ENCODE results near the gene SH3GL2.
"Not testable (repeated sequence)": the region's sequence is repeated elsewhere in the genome, so short reads cannot be mapped to it uniquely, and the experiment has no call there.

SH3GL2 gene

DNA sequence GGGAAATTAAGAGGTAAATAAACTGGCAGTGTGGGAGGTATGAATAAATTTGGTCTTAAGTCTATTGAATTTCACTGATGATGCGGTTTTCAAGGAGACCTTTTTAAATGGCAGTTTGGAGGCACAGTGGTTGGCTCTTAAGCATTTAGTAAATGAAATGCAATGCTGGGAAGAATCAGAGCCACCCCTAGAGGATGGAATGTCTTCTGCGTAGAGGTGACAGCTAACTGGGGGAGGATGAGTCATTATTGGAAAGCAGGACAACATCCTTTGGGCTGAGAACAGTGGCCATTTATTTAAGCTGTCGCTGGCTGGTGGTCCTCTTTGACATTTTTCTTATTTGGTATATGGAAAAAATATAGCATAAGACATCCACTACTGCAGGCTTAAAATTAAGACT, 163.2 kb downstream of the SH3GL2 start:
- DNase-seq (ENCODE audit: low read depth in 2 of 3, low spot score in 2 of 3), result no peak

DNA sequence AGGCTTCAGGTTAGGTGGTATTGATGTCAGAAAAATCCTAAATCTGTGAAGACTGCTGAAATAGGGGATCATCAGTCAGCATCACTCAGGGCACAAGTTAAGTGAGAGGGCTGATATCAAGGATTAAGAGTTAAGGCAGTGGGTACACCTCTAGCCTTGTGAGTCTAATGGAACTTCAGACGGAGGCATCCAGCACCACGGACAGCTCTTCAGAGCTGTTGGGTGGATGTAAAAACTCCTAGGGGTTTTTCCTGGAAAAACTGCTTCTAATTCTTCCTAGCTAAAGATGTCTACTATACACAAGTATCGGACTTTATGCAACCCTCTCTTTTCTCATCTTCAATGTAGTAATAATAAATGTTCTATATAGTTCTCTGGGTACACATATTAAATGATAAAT, 165.9 kb downstream of the SH3GL2 start:
- DNase-seq (ENCODE audit: low read depth in 2 of 3, low spot score in 2 of 3), result no peak

DNA sequence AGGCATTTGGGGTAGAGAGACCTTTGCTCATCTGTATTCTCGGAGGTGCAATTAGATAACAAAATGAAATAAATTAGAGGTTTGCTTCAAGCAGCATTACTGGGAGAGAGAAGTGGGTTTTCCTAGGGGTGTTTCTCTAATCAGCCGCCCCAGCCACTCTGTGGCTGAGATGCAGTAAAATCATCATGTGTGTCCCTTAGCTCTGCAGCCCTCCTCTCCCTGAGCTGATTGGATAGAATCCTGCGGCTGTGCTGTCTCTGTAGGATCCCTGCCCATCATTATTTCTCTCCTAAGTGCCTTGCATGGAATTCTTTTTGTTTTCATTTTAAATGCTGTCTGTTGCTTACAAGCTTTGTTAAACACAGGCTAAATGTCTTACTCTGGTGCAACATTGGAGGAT, 171.4 kb downstream of the SH3GL2 start:
- DNase-seq (ENCODE audit: low read depth in 2 of 3, low spot score in 2 of 3), result no peak

DNA sequence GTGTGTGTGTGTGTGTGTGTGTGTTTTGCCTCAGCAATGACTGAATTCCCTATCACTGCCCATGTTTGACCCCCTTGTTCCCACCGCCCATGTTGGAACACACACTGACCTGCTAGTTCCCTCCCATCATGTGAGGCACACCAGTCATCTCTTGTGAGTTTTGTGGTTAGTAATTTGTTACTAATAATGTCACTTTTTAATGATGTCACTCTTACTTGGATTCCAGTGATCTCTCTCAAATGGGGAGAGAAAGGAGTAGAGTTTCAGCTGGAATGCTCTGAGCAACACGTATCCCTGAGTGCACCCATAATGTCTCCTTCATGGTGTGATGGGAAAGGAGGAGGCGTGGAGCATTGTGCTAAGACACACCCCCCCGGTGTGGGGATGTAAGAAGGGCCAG, 172.6 kb downstream of the SH3GL2 start:
- no peak for DNase-seq (ENCODE audit: low read depth in 2 of 3, low spot score in 2 of 3)

DNA sequence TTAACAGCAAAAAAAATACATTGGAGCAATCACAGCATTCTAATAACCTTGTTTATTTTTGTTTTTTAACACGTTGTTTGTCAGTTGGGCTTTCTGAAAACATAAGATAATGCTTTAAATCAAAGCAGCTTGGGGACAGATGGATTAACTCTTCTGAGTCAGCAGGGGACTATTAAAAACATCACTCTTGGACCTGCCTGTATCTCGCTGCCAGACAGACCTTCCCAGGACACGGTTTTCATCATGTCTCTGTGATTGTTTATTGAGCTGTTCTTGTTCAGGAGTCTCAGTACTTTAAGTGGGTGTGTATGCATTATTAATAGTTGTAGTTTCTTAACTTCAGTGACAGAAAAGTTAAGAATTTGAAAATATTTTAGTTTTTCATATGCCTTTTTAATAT, 173.2 kb downstream of the SH3GL2 start:
- DNase-seq (ENCODE audit: low read depth in 2 of 3, low spot score in 2 of 3), result no peak

DNA sequence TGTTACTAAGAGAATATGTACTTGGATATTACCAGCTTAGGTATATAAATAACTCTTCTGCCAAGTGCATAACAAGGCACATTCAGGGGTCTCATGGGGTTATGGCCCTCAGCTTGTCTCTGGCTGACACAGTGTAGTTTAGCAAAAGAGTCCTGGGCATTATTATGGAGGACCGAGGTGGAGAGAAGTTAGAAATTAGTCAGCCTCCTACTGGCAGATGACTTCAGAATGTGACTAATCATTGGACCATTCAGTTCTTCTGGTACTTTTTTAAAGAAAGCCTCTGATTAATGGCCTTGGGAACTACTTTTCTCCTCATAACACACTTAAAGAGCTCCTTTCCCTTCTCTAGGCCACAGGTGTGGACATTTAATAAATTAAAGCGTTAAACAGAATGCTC, 178.9 kb downstream of the SH3GL2 start:
- no peak for DNase-seq (ENCODE audit: low read depth in 2 of 3, low spot score in 2 of 3)

DNA sequence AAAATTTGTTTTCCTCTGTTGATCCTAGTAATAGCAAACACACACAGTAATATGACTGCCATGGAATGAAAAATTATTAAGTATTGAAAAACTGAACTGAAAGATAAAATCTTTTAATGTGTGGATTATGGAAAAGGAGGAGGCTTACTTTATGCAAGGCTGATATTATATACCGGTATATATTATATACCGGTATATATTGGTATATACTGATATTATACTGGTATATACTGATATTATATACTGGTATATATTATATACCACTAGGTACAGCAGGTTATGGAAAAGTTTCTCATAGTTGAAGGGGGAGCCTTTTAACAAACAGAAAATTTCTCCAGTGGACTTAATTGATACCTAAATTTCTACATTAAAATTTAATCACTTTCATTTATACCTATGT, 181.4 kb downstream of the SH3GL2 start:
- DNase-seq (ENCODE audit: low read depth in 2 of 3, low spot score in 2 of 3), result no peak

DNA sequence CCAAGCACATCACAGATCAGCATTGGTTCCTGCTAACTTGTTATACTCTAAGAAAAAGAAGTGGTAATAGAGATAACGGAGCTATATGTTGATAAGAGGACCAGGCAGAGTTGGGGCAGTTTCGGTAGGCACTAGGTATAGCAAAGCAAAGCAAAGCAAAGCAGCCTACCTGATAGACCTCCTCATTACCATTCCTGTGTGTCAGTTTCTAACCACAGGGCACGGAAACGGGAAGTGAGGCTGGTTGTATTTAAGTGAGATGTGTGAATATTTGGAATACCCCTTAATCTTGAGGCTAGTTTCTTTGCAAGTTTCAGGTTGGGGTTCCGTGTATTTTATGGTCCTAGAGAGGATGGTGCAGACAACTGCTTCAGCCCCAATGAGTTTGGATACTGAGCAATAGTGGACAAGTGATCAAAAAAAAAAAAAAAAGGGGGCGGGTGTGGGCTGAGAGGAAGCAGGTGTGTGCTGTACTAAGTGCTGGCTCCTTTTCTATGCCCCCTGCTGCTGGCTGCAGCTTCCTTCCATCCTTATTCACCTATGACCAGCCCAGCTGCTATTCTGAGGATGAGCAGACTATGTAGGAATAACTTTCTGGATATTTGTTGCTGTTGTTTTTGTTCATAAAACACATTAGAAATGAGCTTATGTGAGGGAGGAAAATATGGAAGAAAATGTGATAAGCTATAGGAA, 183.3 kb downstream of the SH3GL2 start:
- no peak for DNase-seq (ENCODE audit: low read depth in 2 of 3, low spot score in 2 of 3)

DNA sequence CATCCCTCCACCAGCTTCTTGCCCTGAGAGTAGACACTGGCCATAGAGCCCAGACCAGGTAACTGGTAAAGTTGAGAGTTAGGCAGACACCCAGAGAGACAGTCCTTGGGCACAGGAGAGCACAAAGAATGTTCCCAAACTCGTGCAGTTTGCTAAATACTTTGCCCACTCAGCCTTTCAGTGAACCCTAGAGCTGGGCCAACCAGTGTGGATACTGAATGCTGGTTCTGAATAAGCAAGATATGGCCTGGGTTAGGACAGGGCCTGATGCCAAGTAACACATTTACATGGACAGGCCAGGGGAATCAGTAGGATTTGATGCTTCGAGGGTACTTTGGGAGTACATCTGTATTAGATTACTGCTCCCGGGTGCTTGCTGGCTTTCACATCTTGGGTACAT, 185.4 kb downstream of the SH3GL2 start:
- DNase-seq (ENCODE audit: low read depth in 2 of 3, low spot score in 2 of 3), result no peak

DNA sequence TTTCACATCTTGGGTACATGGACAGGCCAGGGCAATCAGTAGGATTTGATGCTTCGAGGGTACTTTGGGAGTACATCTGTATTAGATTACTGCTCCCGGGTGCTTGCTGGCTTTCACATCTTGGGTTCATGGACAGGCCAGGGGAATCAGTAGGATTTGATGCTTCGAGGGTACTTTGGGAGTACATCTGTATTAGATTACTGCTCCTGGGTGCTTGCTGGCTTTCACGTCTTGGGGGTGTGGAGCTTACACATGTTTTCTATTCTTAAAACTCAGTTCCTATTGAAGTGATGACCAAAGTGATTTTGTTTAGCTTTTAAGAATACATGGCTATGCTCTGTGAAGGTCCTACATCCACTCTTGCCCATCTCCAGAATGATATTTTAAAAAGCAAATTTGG, 186.3 kb downstream of the SH3GL2 start:
- not testable (repeated sequence) for DNase-seq (ENCODE audit: low read depth in 2 of 3, low spot score in 2 of 3)

DNA sequence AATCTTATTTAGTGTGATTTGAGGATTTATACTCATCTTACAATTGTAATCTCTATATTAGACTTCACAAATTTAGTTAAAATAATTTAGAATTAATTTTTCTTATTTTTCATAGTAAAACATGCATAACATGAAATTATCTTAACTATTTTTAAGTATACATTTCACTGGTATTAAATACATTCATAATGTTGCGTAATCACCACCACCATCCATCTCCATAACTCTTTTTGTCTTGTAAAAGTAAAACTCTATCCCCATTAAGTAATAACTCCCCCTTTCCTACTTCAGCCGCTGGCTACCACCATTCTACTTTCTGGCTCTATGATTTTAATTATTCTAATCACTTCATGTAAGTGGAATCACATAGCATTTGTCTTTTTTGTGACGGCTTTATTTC, 193.4 kb downstream of the SH3GL2 start:
- no peak for DNase-seq (ENCODE audit: low read depth in 2 of 3, low spot score in 2 of 3)

DNA sequence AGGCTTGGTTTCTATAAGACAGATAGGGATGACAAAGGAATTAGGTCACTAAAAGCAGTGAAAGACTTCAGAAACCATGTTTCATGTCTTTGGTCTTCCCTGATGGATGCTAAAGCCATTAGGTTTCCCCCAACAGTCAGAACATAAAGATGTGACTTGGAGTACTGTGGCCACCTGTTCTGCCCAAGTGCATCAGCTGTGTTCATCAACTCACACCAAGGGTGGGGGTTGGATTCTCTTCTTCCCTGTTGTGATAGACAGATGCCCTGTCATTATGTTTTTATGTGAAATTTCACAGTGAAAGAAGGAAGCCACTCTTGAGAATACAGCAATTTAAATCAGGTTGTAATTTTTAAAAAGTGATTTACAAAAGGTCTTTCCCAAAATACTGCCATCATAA, 196.8 kb downstream of the SH3GL2 start:
- no peak for DNase-seq (ENCODE audit: low read depth in 2 of 3, low spot score in 2 of 3)

DNA sequence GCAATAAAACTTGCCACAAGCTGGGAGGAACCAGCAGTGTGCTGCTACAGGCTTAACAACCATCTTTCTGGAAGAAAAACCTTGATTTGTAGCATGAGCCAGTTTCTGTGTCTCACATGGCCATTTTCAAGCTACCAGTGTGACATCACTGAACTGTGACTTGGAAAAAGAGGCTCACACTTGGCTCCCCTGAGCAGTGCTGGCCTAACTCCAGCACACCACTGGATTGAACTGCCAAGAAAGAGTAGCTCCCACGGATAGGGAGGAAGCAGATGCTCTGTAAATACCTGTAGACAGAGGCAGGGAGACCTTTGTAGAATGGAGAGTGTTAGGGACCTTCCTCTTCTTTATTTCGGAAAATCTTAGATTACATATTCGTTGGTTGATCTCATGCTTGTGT, 197.9 kb downstream of the SH3GL2 start:
- DNase-seq (ENCODE audit: low read depth in 2 of 3, low spot score in 2 of 3), result no peak

DNA sequence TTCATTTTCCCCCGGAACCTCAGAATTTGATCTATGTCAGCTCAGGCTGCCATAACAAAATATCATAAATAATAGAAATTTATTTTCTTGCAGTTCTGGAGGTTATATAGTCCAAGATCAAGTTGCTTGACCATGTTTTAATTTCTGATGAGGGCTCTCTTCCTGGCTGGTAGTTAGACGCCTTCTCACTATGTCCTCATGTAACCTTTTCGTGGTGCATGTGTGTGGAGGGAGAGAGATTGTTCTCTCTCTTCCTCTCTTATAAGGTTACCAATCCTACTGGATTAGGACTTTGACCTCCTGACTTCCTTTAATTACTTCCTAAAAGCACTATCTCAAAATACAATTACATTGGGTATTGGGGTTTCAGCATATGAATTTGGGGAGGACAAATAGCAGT, 198.6 kb downstream of the SH3GL2 start:
- DNase-seq (ENCODE audit: low read depth in 2 of 3, low spot score in 2 of 3), result no peak

DNA sequence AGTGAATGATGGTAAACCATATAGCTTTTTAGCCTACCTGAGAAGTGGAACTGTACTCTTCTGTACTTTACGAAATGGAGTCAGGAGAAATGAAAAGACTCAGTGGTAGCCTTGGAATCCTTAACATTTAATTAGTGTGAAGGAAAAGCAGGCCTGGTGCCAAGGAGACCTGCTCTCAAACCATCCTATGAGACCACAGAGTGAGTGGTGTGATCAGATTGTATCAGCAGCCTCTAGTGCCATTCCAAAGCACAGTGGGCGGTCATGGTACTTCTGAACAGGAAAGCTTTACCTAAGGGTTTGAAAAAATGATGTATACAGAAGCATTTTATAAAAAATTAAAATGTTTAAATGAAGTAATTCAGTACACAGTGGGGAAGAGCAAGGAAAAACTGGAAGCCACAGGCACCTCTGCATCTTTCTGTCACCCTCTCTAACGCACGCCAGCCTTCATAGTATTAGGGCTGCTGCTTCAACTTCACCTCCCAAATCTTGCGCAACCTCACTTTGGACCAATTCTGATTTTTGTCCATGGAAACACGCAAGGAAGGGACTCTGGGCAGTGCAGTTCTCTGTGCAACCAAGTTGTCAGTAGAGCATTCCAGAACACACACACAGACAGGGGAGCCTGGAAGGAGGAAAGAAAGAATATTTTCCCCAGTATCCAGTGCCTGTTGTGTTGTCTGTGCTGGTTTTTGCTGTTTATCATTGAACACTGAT, 203.7 kb downstream of the SH3GL2 start:
- no peak for DNase-seq (ENCODE audit: low read depth in 2 of 3, low spot score in 2 of 3)

DNA sequence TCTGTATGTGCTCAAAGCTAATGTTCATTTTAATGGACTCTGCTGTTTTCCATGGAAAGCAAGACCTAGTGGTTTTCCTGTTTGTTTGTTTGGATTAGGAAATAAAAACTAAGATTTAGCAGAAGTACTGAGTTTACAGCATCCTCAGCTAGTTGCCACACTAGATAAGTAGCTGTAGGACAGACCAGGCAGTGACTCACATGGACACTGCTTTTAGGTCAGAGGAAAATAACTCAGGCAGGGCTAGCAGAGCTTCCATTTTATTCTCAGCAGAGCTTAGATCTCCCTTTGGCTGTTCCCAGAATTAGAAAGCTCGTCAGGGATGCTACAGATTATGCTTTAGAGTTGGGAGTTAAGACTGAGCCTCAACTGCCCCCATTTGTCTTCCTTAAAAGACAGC, 204.4 kb downstream of the SH3GL2 start:
- no peak for DNase-seq (ENCODE audit: low read depth in 2 of 3, low spot score in 2 of 3)

DNA sequence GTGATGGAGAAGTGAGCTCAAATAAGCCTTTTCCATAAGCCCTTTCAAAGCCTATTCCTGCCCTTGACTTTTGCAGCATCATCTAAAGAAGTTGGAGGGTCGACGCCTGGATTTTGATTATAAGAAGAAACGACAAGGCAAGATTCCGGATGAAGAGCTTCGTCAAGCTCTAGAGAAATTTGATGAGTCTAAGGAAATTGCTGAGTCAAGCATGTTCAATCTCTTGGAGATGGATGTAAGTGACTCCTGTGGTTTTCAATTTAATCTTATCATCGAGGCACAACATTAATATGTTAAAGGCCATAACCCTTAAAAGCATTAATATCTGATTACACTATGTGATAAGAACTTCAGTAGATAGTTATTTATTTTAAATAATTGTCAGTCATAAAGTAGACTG, 210.4 kb downstream of the SH3GL2 start:
- no peak for DNase-seq (ENCODE audit: low read depth in 2 of 3, low spot score in 2 of 3)

DNA sequence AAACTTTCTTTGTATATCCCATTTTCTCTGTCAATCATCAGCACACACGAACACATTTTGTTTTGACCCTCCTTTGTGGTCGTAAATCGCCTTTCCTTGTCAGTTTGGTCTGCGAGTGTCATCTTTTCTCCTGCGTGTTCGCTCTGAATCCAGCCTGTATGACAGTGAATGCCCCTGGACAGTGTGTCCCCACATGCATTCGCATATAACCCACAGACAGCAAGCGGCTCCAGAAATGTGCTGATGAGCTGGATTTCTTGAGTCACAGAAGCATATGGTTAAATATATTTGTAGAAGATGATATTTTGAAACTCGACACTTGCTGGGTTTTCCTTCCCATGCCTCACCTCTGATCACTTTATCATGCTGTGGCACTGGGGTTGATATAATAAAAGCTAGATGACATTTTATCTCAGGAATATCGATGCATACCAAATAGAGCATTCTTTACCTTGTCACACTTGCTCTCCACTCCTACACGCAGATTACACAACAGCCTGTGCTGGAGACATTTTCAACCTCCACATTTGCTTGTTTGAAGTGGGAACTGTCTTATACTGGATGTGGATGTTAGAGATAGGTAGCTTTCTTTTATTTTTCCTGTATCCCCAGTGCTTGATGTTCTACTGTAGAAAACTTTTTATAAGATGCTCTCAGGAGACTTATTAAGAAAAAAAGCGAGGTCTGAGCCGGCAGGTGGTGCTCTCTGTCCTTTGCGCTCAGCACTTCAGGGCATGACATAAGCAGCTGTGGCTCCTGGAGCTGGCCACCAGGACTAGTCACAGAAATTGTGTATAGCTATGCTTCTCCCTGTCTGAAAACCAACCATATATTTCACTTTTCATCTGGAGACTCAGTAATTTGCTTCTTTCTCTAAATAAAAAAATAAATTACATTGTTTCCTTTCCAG, 215.1 kb downstream of the SH3GL2 start:
- DNase-seq (ENCODE audit: low read depth in 2 of 3, low spot score in 2 of 3), result no peak

DNA sequence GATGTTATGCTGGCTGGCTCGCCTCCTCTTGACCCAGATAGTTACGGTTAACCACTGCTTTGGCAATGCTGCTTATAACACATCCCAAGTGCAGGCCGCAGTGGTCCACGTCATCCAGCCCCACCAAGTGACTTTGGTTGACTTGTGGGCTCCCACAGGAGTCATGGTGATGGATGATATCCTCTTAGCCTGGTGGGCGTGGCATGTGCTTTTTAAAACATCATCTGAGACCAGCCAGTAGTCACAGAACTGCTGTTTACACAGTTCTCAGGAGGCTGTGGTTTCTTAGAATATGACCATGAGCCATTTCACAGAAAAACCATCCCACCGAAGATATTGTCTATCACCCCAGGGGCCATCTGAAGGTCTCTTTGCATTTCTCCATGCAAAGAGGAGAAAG, 216.9 kb downstream of the SH3GL2 start:
- DNase-seq (ENCODE audit: low read depth in 2 of 3, low spot score in 2 of 3), result no peak

DNA sequence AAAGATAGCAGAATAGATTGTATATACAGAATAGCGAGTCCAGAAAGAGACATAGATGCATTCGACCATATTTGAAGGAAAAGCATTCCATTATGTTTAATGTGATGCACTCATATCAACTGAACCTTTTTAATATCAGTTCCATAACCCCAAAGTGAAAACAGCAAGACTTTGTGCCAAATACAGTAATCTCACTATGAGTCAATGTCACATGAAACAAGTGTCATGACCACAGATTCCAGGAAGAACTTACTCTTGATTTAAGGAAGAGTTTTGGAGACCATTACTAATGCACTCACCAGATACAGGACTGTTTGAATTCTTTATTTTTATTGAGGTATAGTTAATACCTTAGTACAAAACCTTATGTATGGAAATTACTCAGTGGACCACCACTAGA, 220.5 kb downstream of the SH3GL2 start:
- DNase-seq (ENCODE audit: low read depth in 2 of 3, low spot score in 2 of 3), result no peak

DNA sequence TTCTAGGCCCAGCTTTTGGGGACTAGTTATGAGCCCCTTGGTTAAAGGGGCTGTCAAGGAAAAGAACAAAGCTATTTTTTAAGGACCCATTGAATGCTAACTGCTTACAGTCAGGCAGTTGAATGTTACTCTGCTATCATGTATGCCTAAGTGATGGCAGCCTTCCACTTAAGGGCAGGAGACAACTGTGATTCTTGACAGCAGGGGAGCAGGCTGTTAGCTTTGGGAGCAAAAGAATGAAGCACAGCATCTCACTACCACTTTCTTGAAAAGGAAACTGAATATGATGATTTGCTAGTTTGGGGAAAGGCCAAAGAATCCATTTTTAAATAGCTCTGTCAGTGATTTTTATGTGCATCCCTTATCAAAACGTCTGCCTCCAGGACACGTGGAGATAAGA, 221.6 kb downstream of the SH3GL2 start:
- DNase-seq (ENCODE audit: low read depth in 2 of 3, low spot score in 2 of 3), result no peak

DNA sequence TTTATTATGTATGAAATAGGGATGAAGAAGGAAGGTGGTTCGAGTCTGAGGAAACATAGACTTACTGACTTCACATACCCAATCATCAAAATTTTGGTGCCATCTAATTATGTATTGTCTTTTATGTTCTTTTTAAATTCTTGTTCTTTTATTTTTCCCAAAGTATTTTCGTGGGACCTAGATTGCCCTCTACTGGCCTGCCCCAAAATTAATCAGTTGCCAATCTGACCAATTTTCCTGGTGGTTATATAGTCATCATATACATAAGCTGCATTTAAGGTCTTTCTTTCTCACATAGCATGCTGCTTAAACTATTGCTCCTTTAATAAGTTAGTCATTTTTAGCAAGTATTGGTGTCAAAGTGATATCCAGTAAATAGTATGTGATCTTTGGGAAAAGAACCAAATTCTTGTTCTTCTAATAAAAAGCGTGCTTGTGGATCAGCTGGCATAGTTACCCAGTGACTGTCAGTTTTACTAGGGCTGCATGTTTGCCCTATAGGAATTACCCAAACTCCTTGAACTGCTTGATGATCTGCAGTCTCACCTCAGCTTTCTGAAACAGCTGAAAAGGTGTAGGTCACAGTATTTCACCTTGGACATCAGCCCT, 223.5 kb downstream of the SH3GL2 start:
- no peak for DNase-seq (ENCODE audit: low read depth in 2 of 3, low spot score in 2 of 3)
